ENCODE measurements around the gene RPS15A.
"Not testable (repeated sequence)": the region's sequence is repeated elsewhere in the genome, so short reads cannot be mapped to it uniquely, and the experiment has no call there.

The RPS15A gene

GRCh38 chr16:18767217-18767616 is 22.9 kb downstream of the RPS15A start:
- in situ Hi-C loops (cut with HindIII; ENCODE audit: low sequenced_read_pairs); DNase-seq (ENCODE audit: low read depth); H3K4me3 ChIP-seq (ENCODE audit: low read depth, low read length): not testable (repeated sequence)

GRCh38 chr16:18762713-18763112 is 27.4 kb downstream of the RPS15A start:
- in situ Hi-C loops (cut with HindIII; ENCODE audit: low sequenced_read_pairs); H3K4me3 ChIP-seq (ENCODE audit: low read depth, low read length); DNase-seq (ENCODE audit: low read depth): not testable (repeated sequence)

- in situ Hi-C loops (cut with HindIII; ENCODE audit: low sequenced_read_pairs); DNase-seq (ENCODE audit: low read depth); H3K4me3 ChIP-seq (ENCODE audit: low read depth, low read length): not testable (repeated sequence)
- TF ChIP-seq CTCF (IDR thresholded peaks at IDR 0.05; ENCODE audit: low read depth, low read length, missing control alignments) = peak; percentile 47
Observed at GRCh38 chr16:18759598-18760520, 30.3 kb downstream of the RPS15A start.

GRCh38 chr16:18757960-18758660 is 32.0 kb downstream of the RPS15A start:
- in situ Hi-C loops (cut with HindIII; ENCODE audit: low sequenced_read_pairs); H3K4me3 ChIP-seq (ENCODE audit: low read depth, low read length); DNase-seq (ENCODE audit: low read depth): not testable (repeated sequence)

GRCh38 chr16:18756639-18757038 is 33.5 kb downstream of the RPS15A start:
- in situ Hi-C loops (cut with HindIII; ENCODE audit: low sequenced_read_pairs); H3K4me3 ChIP-seq (ENCODE audit: low read depth, low read length); DNase-seq (ENCODE audit: low read depth): not testable (repeated sequence)

GRCh38 chr16:18742870-18743269 is 47.3 kb downstream of the RPS15A start:
- in situ Hi-C loops (cut with HindIII; ENCODE audit: low sequenced_read_pairs); DNase-seq (ENCODE audit: low read depth); H3K4me3 ChIP-seq (ENCODE audit: low read depth, low read length): not testable (repeated sequence)

- H3K4me3 ChIP-seq (ENCODE audit: low read depth, low read length); DNase-seq (ENCODE audit: low read depth); in situ Hi-C loops (cut with HindIII; ENCODE audit: low sequenced_read_pairs): not testable (repeated sequence)
Observed at GRCh38 chr16:18740027-18740426, 50.1 kb downstream of the RPS15A start.

GRCh38 chr16:18738768-18739167 is 51.4 kb downstream of the RPS15A start:
- H3K4me3 ChIP-seq (ENCODE audit: low read depth, low read length); in situ Hi-C loops (cut with HindIII; ENCODE audit: low sequenced_read_pairs); DNase-seq (ENCODE audit: low read depth): not testable (repeated sequence)

- DNase-seq (ENCODE audit: low read depth); H3K4me3 ChIP-seq (ENCODE audit: low read depth, low read length); in situ Hi-C loops (cut with HindIII; ENCODE audit: low sequenced_read_pairs): not testable (repeated sequence)
Observed at GRCh38 chr16:18734279-18734678, 55.9 kb downstream of the RPS15A start.

Data from astrocyte of the cerebellum (primary cell).